Right cardiac atrium (tissue), 5 donors: ENCODE results near the gene RAB26. TPM values are rescaled to one million over a fixed set of nuclear protein-coding genes. Genes with fewer than 3 reads are reported as not detected.

ENCODE experiments used
- microRNA-seq, 2 donors: library from miRNA; unstranded; fragments of <30 nt; microRNA quantifications; one replicate each; pipeline ENCODE4 v1.2.0, GENCODE V29; 2020 to 2021
- polyA plus RNA-seq: library from polyadenylated mRNA; stranded (reverse); fragments of 200-250 nt; gene quantifications from one replicate; pipeline ENCODE4 v1.2.3, GENCODE V29; 2013
- total RNA-seq, 4 donors: library from RNA; stranded (reverse); fragmentation: NEBNext Ultra II Directional; extraction: Animal tissue kit (Norgen Biotek cat#: 25700); gene quantifications; one replicate each; pipeline ENCODE4 v1.2.1, GENCODE V29; 2021
- donor health status: healthy with polysubstance abuse.
- donor health status: DM: no; HTN: yes; CAD: no.
- donor health status: DM: no; HTN: no; CAD: no.
- donor health status: DM: no; HTN: yes; CAD: no; lungs with severe emphysema.
- donor health status: DM: yes; HTN: yes; CAD: no.

RAB26 gene
- total and polyA plus RNA-seq, 5 donors: 0.24 to 0.95 (median 0.88) TPM; not detected in 1

Small RNA genes within 50 kb of the gene (microRNA-seq; reads per million reads assigned to microRNA genes)
- gene MIR3180-5 (0 reads per million in 2 donors), gene MIR4516 (0 to 0.54 reads per million in 2 donors), gene MIR6511B1 (0 reads per million in 2 donors)

Other genes starting within 250 kb of the RAB26 start
- gene HS3ST6, start 230.2 kb upstream of the RAB26 start, total RNA-seq: not detected
- not detected for gene HS3ST6, start 230.2 kb upstream of the RAB26 start, polyA plus RNA-seq
- gene MSRB1, start 205.4 kb upstream of the RAB26 start, total RNA-seq: 10 to 100 TPM; 18.0 to 34.0 (median 26.2) TPM
- gene MSRB1, start 205.4 kb upstream of the RAB26 start, polyA plus RNA-seq: 39.2 TPM
- 10 to 100 TPM; 21.1 to 47.2 (median 24.2) TPM for gene RPL3L, start 193.9 kb upstream of the RAB26 start, total RNA-seq
- 37.3 TPM for gene RPL3L, start 193.9 kb upstream of the RAB26 start, polyA plus RNA-seq
- gene NDUFB10, start 189.1 kb upstream of the RAB26 start, total RNA-seq: 100 to 1,000 TPM; 397 to 535 (median 467) TPM
- 1,316 TPM for gene NDUFB10, start 189.1 kb upstream of the RAB26 start, polyA plus RNA-seq
- 1,000 to 10,000 TPM in 3 of 4 donors, 100 to 1,000 TPM in 1; 947 to 1,371 (median 1,063) TPM for gene RPS2, start 183.8 kb upstream of the RAB26 start, total RNA-seq
- 1,244 TPM for gene RPS2, start 183.8 kb upstream of the RAB26 start, polyA plus RNA-seq
- not detected for gene RNF151, start 181.8 kb upstream of the RAB26 start, total RNA-seq
- gene RNF151, start 181.8 kb upstream of the RAB26 start, polyA plus RNA-seq: not detected
- 10 to 100 TPM; 19.0 to 22.8 (median 19.7) TPM for gene TBL3, start 176.6 kb upstream of the RAB26 start, total RNA-seq
- 39.6 TPM for gene TBL3, start 176.6 kb upstream of the RAB26 start, polyA plus RNA-seq
- not detected for gene NOXO1, start 167.2 kb upstream of the RAB26 start, total RNA-seq
- gene NOXO1, start 167.2 kb upstream of the RAB26 start, polyA plus RNA-seq: 0.29 TPM
- 10 to 100 TPM; 19.6 to 25.7 (median 22.2) TPM for gene GFER, start 164.4 kb upstream of the RAB26 start, total RNA-seq
- gene GFER, start 164.4 kb upstream of the RAB26 start, polyA plus RNA-seq: 31.7 TPM
- 1 to 10 TPM in 1 of 4 donors, under 1 TPM in 3; 0.57 to 1.0 (median 0.68) TPM for gene SYNGR3, start 158.7 kb upstream of the RAB26 start, total RNA-seq
- 1.4 TPM for gene SYNGR3, start 158.7 kb upstream of the RAB26 start, polyA plus RNA-seq
- gene ZNF598, start 138.8 kb upstream of the RAB26 start, total RNA-seq: 10 to 100 TPM; 16.8 to 20.5 (median 17.5) TPM
- gene ZNF598, start 138.8 kb upstream of the RAB26 start, polyA plus RNA-seq: 14.0 TPM
- not detected for gene NPW, start 128.8 kb upstream of the RAB26 start, total RNA-seq
- not detected for gene NPW, start 128.8 kb upstream of the RAB26 start, polyA plus RNA-seq
- gene NHERF2, start 121.7 kb upstream of the RAB26 start, total RNA-seq: 100 to 1,000 TPM; 131 to 257 (median 158) TPM
- gene NHERF2, start 121.7 kb upstream of the RAB26 start, polyA plus RNA-seq: 228 TPM
- 10 to 100 TPM in 3 of 4 donors, 1 to 10 TPM in 1; 4.3 to 14.0 (median 12.5) TPM for gene NTHL1, start 100.8 kb upstream of the RAB26 start, total RNA-seq
- gene NTHL1, start 100.8 kb upstream of the RAB26 start, polyA plus RNA-seq: 21.3 TPM
- gene TSC2, start 100.6 kb upstream of the RAB26 start, total RNA-seq: 10 to 100 TPM; 67.3 to 72.4 (median 69.4) TPM
- gene TSC2, start 100.6 kb upstream of the RAB26 start, polyA plus RNA-seq: 34.7 TPM
- 100 to 1,000 TPM in 2 of 4 donors, 10 to 100 TPM in 2; 95.9 to 111 (median 99.1) TPM for gene PKD1, start 12.7 kb upstream of the RAB26 start, total RNA-seq
- 98.4 TPM for gene PKD1, start 12.7 kb upstream of the RAB26 start, polyA plus RNA-seq
- 10 to 100 TPM; 26.1 to 39.2 (median 33.0) TPM for gene TRAF7, start 7.2 kb downstream of the RAB26 start, total RNA-seq
- 17.7 TPM for gene TRAF7, start 7.2 kb downstream of the RAB26 start, polyA plus RNA-seq
- 10 to 100 TPM in 3 of 4 donors, 1 to 10 TPM in 1; 9.3 to 26.5 (median 12.3) TPM for gene CASKIN1, start 48.0 kb downstream of the RAB26 start, total RNA-seq
- gene CASKIN1, start 48.0 kb downstream of the RAB26 start, polyA plus RNA-seq: 9.7 TPM
- gene MLST8, start 56.8 kb downstream of the RAB26 start, total RNA-seq: 10 to 100 TPM; 24.2 to 29.3 (median 27.0) TPM
- gene MLST8, start 56.8 kb downstream of the RAB26 start, polyA plus RNA-seq: 33.3 TPM
- 10 to 100 TPM in 1 of 4 donors, 1 to 10 TPM in 3; 6.8 to 11.0 (median 7.9) TPM for gene BRICD5, start 62.2 kb downstream of the RAB26 start, total RNA-seq
- gene BRICD5, start 62.2 kb downstream of the RAB26 start, polyA plus RNA-seq: 3.4 TPM
- gene PGP, start 66.2 kb downstream of the RAB26 start, total RNA-seq: 10 to 100 TPM; 20.2 to 24.8 (median 21.5) TPM
- gene PGP, start 66.2 kb downstream of the RAB26 start, polyA plus RNA-seq: 19.3 TPM
- 10 to 100 TPM; 11.8 to 16.1 (median 14.2) TPM for gene E4F1, start 75.0 kb downstream of the RAB26 start, total RNA-seq
- 13.7 TPM for gene E4F1, start 75.0 kb downstream of the RAB26 start, polyA plus RNA-seq
- under 1 TPM; 0.17 to 0.43 (median 0.33) TPM for gene DNASE1L2, start 87.8 kb downstream of the RAB26 start, total RNA-seq
- 0.48 TPM for gene DNASE1L2, start 87.8 kb downstream of the RAB26 start, polyA plus RNA-seq
- 100 to 1,000 TPM; 110 to 145 (median 121) TPM for gene ECI1, start 103.0 kb downstream of the RAB26 start, total RNA-seq
- gene ECI1, start 103.0 kb downstream of the RAB26 start, polyA plus RNA-seq: 166 TPM
- 100 to 1,000 TPM; 103 to 114 (median 110) TPM for gene RNPS1, start 119.5 kb downstream of the RAB26 start, total RNA-seq
- 105 TPM for gene RNPS1, start 119.5 kb downstream of the RAB26 start, polyA plus RNA-seq
- 10 to 100 TPM in 1 of 4 donors, 1 to 10 TPM in 3; 7.7 to 11.3 (median 8.5) TPM for gene ABCA3, start 192.1 kb downstream of the RAB26 start, total RNA-seq
- gene ABCA3, start 192.1 kb downstream of the RAB26 start, polyA plus RNA-seq: 6.9 TPM